HG03432 (cell line): ENCODE measurements around the gene LYAR.
A peak's percentile ranks its signal among the peaks of the same experiment; 100 is the strongest.

Source experiments
- ATAC-seq: cut with Tn5 transposase; IDR thresholded peaks from one replicate; pipeline ENCODE4 v1.9.1; 2021; ENCODE audit warnings: mild to moderate bottlenecking, moderate library complexity; ENCODE audit not compliant: unreplicated experiment

The LYAR gene

GRCh38 chr4:4289941-4290850 lies at the start of gene LYAR, which contains the start of gene ZBTB49:
Gene LYAR, minus strand, starts transcription at chr4:4290154. Its CDS starts 6,412 bp downstream, at chr4:4283742.
Gene ZBTB49, plus strand, starts transcription at chr4:4290251. Its CDS starts 9,695 bp downstream, at chr4:4299946.
- ATAC-seq: peak; percentile 91

- no peak for ATAC-seq
Measured at GRCh38 chr4:4339504-4340085, 49.6 kb upstream of the LYAR start.

- no peak for ATAC-seq
Measured at GRCh38 chr4:4338210-4339001, 48.5 kb upstream of the LYAR start.

GRCh38 chr4:4334798-4335520 lies 45.0 kb upstream of the LYAR start:
- peak; percentile 78 for ATAC-seq

- ATAC-seq: no peak
Measured at GRCh38 chr4:4333265-4333706, 43.3 kb upstream of the LYAR start.

GRCh38 chr4:4332529-4332928 lies 42.6 kb upstream of the LYAR start:
- ATAC-seq: no peak

- ATAC-seq: no peak
Measured at GRCh38 chr4:4330794-4331193, 40.8 kb upstream of the LYAR start.

GRCh38 chr4:4329496-4329895 lies 39.5 kb upstream of the LYAR start:
- no peak for ATAC-seq

- ATAC-seq: no peak
Measured at GRCh38 chr4:4328840-4329239, 38.9 kb upstream of the LYAR start.

GRCh38 chr4:4328206-4328605 lies 38.3 kb upstream of the LYAR start:
- ATAC-seq: no peak

GRCh38 chr4:4327652-4328121 lies 37.7 kb upstream of the LYAR start:
- no peak for ATAC-seq

GRCh38 chr4:4326166-4326565 lies 36.2 kb upstream of the LYAR start:
- ATAC-seq: no peak

GRCh38 chr4:4325321-4325720 lies 35.4 kb upstream of the LYAR start:
- no peak for ATAC-seq

- ATAC-seq: no peak
Measured at GRCh38 chr4:4323705-4324534, 34.0 kb upstream of the LYAR start.

- no peak for ATAC-seq
Measured at GRCh38 chr4:4321951-4322688, 32.2 kb upstream of the LYAR start.

- ATAC-seq: no peak
Measured at GRCh38 chr4:4320951-4321714, 31.2 kb upstream of the LYAR start.

- ATAC-seq: no peak
Measured at GRCh38 chr4:4320528-4320927, 30.6 kb upstream of the LYAR start.
